ENCODE data around the gene FAM228B.

DNA sequence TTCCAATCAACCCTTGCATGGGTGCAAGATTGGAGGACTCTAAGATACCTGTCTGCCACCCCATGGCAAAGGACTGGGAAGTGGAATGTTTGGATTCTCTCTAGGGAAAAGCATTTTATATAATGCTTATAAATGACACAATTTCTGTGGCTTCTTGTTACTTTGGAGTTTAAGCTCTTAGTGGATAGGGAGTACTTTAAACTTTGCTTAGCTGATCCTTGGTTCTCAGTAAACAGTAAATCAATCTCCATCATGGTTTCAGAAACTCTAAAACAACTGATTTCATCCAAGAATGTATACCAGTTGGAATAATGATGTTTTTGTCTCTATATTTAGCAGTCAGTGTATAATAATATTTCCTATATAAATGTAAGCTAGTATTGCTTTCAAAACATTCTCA lies 37.5 kb downstream of the FAM228B start:
- TF ChIP-seq, protein P1, sequence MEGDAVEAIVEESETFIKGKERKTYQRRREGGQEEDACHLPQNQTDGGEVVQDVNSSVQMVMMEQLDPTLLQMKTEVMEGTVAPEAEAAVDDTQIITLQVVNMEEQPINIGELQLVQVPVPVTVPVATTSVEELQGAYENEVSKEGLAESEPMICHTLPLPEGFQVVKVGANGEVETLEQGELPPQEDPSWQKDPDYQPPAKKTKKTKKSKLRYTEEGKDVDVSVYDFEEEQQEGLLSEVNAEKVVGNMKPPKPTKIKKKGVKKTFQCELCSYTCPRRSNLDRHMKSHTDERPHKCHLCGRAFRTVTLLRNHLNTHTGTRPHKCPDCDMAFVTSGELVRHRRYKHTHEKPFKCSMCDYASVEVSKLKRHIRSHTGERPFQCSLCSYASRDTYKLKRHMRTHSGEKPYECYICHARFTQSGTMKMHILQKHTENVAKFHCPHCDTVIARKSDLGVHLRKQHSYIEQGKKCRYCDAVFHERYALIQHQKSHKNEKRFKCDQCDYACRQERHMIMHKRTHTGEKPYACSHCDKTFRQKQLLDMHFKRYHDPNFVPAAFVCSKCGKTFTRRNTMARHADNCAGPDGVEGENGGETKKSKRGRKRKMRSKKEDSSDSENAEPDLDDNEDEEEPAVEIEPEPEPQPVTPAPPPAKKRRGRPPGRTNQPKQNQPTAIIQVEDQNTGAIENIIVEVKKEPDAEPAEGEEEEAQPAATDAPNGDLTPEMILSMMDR (IDR thresholded peaks at IDR 0.05): no peak
- no peak for TF ChIP-seq ZFX (IDR thresholded peaks at IDR 0.05; ENCODE audit: borderline replicate concordance)
